Purkinje cell (primary cell): ENCODE data around the gene RNF141. TPM values are rescaled to one million over a fixed set of nuclear protein-coding genes. Genes with fewer than 3 reads are reported as not detected.

Experiments
- polyA plus RNA-seq: library from polyadenylated mRNA; unstranded; fragments of >200 nt; fragmentation: Nextera tagmentation; gene quantifications from 2 replicates; pipeline ENCODE4 v1.2.1, GENCODE V29; 2014

The RNF141 gene
- 26.2 and 31.8 TPM in 2 replicates for polyA plus RNA-seq

GRCh38 chr11:10540915-10541560 lies at the start of gene RNF141:
RNF141 (minus strand) TSS chr11:10541187; CDS start chr11:10534158, 7,029 bp downstream.

GRCh38 chr11:10568486-10568941 lies 27.5 kb upstream of the RNF141 start, which contains the start of gene LYVE1:
LYVE1 (minus strand) TSS chr11:10568665; CDS start chr11:10568532, 133 bp downstream.

Other genes with a start within 250 kb of the RNF141 start
- gene SBF2, start 247.0 kb downstream of the RNF141 start, polyA plus RNA-seq, result 7.3 and 7.9 TPM in 2 replicates
- gene ADM, start 236.1 kb downstream of the RNF141 start, polyA plus RNA-seq, result not detected in 2 replicates
- gene AMPD3, start 85.9 kb downstream of the RNF141 start, polyA plus RNA-seq, result 0.26 TPM in 1 of 2 replicates, not detected in the other
- gene LYVE1, start 27.5 kb upstream of the RNF141 start, polyA plus RNA-seq, result not detected in 2 replicates
- gene IRAG1, start 152.6 kb upstream of the RNF141 start, polyA plus RNA-seq, result 1.3 and 2.3 TPM in 2 replicates
- 13.4 and 19.8 TPM in 2 replicates for gene CTR9, start 210.1 kb upstream of the RNF141 start, polyA plus RNA-seq